ENCODE measurements around the gene MGAT1.

MGAT1 gene

DNA sequence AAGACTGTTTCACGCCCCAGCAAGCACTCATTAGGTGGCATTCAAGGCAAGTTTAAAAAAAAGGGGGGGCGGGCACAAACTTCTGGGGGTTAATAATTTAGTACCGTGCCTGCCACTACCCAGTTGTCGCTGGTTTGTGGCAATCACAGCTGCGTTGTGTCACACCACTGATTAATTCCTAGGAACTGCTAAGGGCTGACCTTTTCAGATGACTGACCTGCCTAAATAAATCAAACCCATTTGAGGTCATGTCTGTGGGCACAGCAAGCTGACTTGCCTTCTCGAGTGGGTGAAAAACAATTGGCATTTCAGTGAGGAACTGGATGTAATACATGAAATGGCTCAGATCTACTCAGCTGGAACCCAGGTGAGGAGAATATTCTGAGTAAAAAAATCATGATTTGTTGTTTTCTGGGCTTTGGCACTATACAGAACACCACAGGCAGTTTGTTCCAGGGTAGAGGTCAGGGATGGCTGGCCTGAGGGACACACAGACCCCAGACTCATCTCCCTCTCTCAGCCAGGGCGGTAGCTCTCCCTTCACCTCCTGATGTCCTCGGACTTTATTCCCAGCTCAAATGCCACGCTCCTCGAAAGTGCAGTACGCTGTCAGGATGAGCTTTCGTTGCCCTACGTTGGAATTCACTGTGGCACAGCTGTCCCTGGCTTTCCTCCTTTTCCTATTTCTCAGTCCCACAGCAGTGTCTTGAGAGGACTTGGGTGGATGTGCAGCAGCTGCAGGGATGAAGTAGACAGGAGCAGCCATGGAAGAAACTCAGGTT, 15.5 kb upstream of the MGAT1 start:
- DNase-seq (ENCODE audit: insufficient read length, low spot score) (no peak), FAIRE-seq (no peak)
- TF ChIP-seq POLR2A (IDR thresholded peaks at IDR 0.05; ENCODE audit: low read depth, low read length), result no peak

DNA sequence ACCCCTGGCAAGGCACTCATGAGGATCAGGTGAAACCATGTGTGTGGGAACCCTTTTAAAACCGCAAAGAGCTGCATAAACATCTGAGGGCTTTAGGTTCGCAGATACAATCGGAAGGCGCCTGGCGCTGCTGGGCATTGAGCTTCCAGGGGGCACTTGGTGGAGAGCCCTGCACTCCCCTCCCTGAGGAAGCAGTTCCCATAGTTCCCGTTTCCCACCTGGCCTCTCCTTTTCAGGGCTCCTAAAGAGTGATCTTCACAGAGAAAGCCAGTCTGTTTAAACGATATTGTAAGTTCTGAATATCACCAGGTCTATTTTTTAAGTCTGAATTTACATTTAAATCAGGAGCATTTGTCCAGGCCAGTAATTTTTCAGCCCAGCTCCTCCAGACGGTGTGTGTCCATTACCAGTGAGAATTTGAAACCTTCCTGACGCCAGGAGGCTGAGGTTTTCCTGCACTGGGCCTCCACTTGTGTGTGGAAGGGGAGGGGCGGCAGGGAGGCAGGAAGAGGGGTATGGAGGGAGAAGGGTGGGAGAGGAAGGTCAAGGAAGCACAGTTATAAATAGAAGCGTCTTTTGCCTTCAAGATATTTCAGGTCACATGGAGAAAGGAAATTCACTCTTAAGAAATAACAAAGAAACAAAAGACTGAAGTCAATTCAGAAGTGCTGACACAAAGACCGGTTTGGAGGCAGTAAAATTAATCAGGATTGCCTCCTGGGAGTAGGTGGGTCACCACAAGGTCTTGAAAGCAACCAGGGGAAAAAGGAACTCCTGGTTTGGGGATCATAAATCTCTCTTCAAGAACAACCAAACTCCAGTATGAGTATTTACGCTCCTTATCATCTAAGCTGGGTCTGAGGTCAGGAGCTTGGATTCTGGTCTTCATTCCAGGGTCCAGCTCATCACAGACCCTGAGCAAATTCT, 14.3 kb upstream of the MGAT1 start:
- TF ChIP-seq POLR2A (IDR thresholded peaks at IDR 0.05; ENCODE audit: low read depth, low read length), result no peak
- FAIRE-seq, result no peak
- no peak for DNase-seq (ENCODE audit: insufficient read length, low spot score)

DNA sequence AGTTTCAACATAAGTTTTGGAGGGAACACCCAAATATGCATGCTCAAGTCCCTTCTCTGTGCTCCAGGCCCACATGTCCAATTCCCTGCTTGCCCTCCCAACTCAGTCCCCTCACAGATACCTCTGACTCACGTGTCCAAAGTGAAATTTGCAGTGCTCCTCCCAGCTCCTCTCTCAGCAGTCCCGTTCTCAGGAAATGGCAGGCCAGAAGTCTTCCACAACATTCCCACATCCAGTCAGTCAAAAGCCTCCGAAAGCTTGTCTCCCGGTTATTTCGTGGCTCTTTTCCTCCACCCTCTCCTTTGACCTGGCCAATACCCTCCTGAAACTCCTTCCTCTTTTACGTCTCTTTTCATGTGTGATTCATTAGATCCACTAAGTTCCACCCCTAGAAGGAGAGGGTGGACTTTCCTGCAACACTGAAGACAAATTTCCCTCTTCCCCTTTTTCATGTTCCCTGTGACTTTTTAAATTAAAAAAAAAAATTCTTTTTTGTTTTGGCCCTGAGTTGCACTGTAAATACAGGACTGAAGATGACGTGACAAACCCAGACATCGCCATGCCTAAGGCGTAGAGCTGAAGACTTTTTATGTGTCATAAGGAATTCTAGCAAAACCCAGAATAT, 12.8 kb upstream of the MGAT1 start:
- no peak for TF ChIP-seq POLR2A (IDR thresholded peaks at IDR 0.05; ENCODE audit: low read depth, low read length)
- no peak for FAIRE-seq
- DNase-seq (ENCODE audit: insufficient read length, low spot score), result no peak

DNA sequence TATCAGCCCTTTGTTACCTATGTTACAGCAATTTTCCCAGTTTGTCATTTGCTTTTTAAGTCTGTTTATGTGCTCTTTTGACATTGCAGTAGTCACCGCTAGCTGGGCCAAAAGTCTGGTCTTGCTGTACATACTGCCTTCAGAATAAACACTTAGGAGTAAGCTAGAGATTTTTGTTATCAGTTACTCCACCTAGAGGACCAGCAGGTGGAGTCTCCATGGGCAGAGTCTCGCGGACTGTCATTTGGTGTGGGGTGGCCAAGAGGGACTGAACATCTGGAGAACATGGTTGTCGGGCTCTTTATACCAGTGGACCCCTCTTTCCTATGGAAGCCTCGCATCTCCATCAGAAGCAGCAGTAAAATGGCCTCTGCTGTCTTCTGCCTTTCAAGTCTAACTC, 10.8 kb upstream of the MGAT1 start:
- FAIRE-seq (no peak), DNase-seq (ENCODE audit: insufficient read length, low spot score) (no peak)
- no peak for TF ChIP-seq POLR2A (IDR thresholded peaks at IDR 0.05; ENCODE audit: low read depth, low read length)

DNA sequence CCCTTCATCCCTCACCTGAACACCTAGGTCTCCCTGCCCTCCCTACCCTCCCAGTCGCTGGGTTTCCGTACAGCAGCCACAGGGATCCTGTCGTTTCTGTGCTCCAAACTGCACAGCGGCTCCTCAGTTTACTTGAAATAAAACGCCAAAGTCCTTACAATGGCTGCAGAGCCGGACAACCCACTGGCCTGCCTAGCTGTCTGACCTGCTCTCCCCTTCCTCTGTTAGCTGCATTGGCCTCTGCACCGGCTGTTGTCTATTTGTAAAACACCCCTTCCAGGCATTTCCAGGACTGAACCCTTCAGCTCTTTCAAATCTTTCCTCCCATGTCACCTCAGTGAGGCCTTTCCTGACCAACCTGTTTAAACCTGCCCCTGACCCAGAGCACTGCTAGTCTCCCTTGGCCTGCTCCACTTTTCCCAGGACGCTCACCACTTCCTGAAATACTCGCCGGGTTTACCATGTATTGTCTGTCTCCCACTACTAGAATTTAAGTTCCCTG, 9.1 kb upstream of the MGAT1 start:
- no peak for TF ChIP-seq POLR2A (IDR thresholded peaks at IDR 0.05; ENCODE audit: low read depth, low read length)
- FAIRE-seq, result no peak
- no peak for DNase-seq (ENCODE audit: insufficient read length, low spot score)

DNA sequence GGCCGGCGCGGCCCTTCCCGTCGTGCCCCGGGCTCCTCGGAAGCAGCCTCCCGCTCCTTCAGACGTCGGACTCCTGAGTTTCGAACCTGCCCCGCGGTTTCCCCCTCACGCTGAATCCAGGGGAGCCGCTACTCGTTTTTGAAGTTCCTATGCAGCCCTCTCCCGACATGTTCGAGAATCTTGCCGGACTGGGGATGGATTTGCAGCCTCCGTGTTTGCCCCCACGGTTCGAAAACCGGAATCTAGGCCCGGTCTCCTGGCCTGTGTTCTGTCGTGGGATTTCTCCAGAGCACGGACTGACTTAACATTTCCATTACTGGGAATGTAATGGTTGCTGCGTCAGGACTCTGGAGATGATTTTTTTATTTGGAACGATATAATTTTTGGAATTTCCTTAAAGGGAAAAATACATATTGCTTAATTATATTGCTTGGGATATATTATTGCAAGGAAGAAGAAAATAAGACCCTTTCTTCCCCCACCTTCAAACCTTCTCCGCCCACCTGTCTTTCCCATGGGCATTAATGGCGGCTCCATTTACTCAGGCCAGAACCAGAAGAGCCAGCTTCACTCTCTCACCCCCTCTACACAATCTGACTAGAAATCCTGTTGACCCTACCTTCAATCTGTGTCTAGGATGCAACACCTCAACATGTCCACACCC, 8.5 kb upstream of the MGAT1 start:
- FAIRE-seq (no peak), DNase-seq (ENCODE audit: insufficient read length, low spot score) (no peak)

DNA sequence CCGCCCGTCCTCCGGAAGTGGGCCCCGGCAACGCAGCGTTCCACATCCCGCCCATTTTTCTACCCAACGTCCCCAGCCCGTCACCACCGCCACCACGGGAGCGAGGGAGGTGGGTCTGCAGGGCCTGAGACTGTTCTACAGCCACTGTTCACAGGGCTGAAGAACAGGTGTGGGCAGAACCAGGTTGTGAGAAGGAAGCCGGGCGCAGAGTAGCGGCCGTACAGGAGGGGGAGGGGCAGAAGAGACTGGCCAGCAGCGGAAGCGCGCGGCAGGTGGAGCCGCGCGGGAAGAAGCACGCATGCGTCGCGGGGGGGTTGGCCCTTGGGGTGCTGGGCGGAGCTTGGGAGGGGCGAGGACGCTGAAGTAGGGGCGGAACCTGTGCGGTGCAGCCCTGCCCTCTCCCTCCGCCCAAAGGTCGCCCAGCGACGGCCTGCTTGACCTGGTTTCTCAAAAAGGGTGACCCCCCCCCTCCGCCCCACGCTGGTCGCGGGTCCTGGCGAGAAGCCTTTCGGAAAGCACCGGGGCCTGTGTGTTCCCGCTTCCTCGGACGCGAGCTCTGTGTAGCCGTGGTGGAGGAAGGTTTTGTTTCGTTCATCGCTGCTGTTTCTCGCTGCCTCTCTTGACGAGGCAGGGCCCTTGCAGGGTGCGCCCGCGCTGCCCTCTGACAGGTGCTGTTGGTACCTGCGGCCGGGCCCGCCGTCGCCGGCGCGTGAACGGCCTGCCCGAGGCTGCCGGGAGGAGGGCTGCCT, 7.8 kb upstream of the MGAT1 start:
- FAIRE-seq, result no peak
- TF ChIP-seq POLR2A (IDR thresholded peaks at IDR 0.05; ENCODE audit: low read depth, low read length), result peak; percentile 54

More for the DNA sequence above, 8.5 kb upstream of the MGAT1 start:
- TF ChIP-seq POLR2A (IDR thresholded peaks at IDR 0.05; ENCODE audit: low read depth, low read length), result no peak

DNA sequence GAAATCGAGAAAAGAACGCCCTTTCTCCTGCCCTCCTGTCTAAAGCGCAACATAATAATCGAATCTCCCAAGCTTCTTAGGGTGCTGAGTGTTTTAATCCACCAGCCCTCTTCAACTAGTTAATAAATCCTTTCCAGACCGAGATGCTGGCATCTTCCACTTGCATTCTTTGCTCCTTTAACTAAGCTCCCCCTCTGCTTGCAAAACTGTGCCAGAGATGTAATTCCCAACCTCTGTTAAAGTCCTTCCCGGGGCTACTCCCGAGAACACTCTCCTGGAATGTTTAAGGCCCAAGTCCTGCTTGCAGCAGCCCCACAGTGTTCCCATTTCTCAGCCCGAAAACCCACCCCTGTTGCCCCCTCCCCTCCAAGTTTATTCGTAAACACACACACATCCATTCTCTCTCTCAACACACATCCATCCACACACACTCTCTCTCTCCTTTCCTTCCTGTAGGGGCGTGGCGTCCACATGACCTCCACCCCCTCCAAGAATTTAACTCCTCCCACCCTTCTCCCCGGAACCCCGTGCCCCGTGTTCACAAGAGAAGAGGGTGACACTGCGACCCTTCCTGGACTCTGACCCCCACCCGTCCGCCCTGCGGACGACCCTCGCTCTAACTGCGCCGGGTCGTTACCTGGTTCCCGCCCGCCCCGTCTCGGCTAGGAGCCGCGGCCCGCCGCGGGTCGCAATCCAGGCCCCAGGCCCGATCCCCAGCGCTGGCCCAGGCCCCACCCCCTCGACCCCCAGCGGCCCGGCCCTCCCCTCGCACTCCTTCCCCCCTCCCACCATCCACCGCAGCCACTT, 7.0 kb upstream of the MGAT1 start:
- TF ChIP-seq POLR2A (IDR thresholded peaks at IDR 0.05; ENCODE audit: low read depth, low read length), result no peak
- FAIRE-seq, result no peak
- DNase-seq (ENCODE audit: insufficient read length, low spot score), result peak; percentile 79

More for the DNA sequence above, 7.8 kb upstream of the MGAT1 start:
- DNase-seq (ENCODE audit: insufficient read length, low spot score), result peak; percentile 79

DNA sequence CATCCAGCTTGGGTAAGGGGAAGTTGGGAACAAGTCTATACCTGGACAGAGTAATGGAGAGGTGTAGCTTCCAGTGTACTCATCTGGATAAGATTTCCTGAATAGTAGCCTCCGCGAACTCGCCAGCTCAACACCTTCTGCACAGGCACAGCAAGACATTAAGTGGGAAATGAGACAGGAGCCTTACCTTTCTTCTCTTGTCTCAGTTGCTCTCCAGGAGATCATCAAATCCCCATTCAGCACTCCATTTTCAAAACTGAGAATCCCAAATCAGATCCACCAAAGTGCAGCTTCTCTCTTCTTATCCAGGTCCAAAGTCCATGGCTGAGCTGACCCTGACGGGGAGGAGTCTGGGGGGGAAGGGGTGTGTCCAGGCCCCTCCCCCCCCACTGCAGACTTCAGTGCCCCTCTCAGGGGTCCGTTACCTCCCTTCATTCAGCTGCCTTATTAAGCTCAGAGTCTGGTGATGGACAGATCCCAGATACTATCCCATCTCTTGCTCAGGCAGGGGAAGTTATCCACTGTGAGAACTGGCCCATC, 5.9 kb upstream of the MGAT1 start:
- no peak for FAIRE-seq
- no peak for DNase-seq (ENCODE audit: insufficient read length, low spot score)
- TF ChIP-seq POLR2A (IDR thresholded peaks at IDR 0.05; ENCODE audit: low read depth, low read length), result no peak

DNA sequence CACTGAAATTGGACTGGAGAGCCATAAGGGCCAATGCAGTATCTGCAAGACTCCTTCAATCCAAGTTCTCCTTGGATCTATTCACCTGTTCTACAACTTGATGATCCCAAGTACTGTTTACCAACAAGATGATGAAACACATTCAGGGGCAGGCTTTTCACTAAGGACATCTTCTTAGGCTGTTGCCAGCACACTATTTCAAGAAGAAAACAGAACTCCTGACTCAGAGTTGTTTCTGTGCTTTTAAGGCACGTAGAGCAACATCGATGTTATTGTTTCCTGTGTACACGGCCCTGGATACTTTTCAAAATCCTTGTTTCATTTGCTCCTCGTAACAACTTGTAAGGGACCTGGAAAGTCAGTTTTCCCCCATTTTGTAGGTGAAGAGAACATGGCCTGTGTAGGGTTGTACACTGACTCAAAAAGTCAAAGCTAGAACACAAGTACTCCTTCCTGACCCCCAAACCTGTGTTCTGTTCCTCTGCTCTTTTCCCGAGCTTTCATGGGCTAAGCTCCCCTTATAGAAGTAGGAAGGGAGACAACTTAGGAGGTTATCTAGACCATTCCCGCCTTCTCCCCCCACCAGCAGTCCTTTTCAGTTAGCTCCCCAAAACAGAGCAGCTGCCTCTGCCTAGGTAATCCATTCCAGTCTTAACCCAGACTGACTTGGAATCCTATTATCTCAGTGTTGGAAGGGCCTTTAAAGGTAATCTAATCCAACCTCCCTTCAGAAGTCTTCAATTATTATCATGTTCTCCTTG, 5.2 kb upstream of the MGAT1 start:
- TF ChIP-seq POLR2A (IDR thresholded peaks at IDR 0.05; ENCODE audit: low read depth, low read length), result no peak
- DNase-seq (ENCODE audit: insufficient read length, low spot score) (no peak), FAIRE-seq (no peak)

DNA sequence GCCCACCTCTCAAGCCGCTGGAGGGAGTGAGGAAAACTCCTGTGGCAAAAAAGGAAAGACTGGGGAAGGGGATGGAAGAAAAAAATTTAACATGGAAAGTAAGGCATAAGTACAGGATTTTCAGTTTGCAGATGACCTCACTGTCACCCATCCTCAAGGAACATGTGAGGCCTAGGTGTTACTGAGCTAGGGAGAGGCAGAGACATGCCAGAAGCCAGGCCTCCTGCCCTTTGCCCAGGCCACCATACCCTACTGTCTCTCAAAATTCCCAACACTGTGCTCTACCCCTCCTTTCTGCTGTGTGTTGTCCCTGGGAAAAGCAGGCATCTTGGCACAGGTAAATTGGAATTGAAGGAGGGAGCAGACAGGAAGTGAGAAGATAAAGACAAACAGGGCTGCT, 4.4 kb upstream of the MGAT1 start:
- DNase-seq (ENCODE audit: insufficient read length, low spot score) (no peak), FAIRE-seq (no peak)
- no peak for TF ChIP-seq POLR2A (IDR thresholded peaks at IDR 0.05; ENCODE audit: low read depth, low read length)

Data from H54 (cell line).